Liver (tissue), 9 donors: ENCODE data around the gene TTC39A. TPM values are rescaled to one million over a fixed set of nuclear protein-coding genes. Genes with fewer than 3 reads are reported as not detected.

Experiments
- DNase-seq: peaks from one replicate; pipeline ENCODE4 v3.0.0-alpha.2; 2017; ENCODE audit warnings: low spot score
- H3K27ac ChIP-seq, 2 donors: one replicate each; pipeline ENCODE4 v1.7.0; 2013; ENCODE audit warnings: inconsistent platforms in 2 of 2, low read length in 2 of 2, control low read depth in 1 of 2, low read depth in 1 of 2, mild to moderate bottlenecking in 1 of 2
- H3K27me3 ChIP-seq, 4 donors: one replicate each; pipeline versions ENCODE4 v1.6.1 to v1.7.0; 2013; ENCODE audit warnings: low read length in 3 of 4, inconsistent platforms in 1 of 4, mild to moderate bottlenecking in 1 of 4, moderate library complexity in 1 of 4; ENCODE audit not compliant: control insufficient read depth in 4 of 4, insufficient read depth in 4 of 4
- H3K36me3 ChIP-seq, 4 donors: one replicate each; pipeline versions ENCODE4 v1.6.1 to v1.7.0; 2013; ENCODE audit warnings: low read length in 3 of 4, mild to moderate bottlenecking in 3 of 4, low read depth in 1 of 4, moderate library complexity in 1 of 4; ENCODE audit not compliant: control insufficient read depth in 4 of 4, insufficient read depth in 3 of 4
- H3K4me1 ChIP-seq, 4 donors: one replicate each; pipeline versions ENCODE4 v1.6.1 to v1.7.0; 2013; ENCODE audit warnings: low read length in 3 of 4, mild to moderate bottlenecking in 3 of 4, moderate library complexity in 1 of 4; ENCODE audit not compliant: control insufficient read depth in 4 of 4, insufficient read depth in 4 of 4
- H3K4me3 ChIP-seq, 3 donors: one replicate each; pipeline versions ENCODE4 v1.6.1 to v1.7.0; 2013; ENCODE audit warnings: low read length in 3 of 3, control low read depth in 1 of 3, low read depth in 1 of 3, mild to moderate bottlenecking in 1 of 3
- H3K9ac ChIP-seq, 2 donors: one replicate each; pipeline ENCODE4 v1.7.0; 2013; ENCODE audit warnings: low read length in 2 of 2, mild to moderate bottlenecking in 2 of 2, moderate library complexity in 2 of 2, control low read depth in 1 of 2, low read depth in 1 of 2
- H3K9me3 ChIP-seq, 4 donors: one replicate each; pipeline versions ENCODE4 v1.6.1 to v1.7.0; 2013; ENCODE audit warnings: low read length in 3 of 4; ENCODE audit not compliant: control insufficient read depth in 4 of 4
- EGR1 ChIP-seq, 2 donors: IDR thresholded peaks; 2 replicates each; pipeline ENCODE4 v1.6.1; 2016 to 2018; ENCODE audit warnings: antibody characterized with exemption in 2 of 2, low read depth in 2 of 2
- FOXA1 ChIP-seq: IDR thresholded peaks from 2 replicates; pipeline ENCODE4 v1.6.1; 2016; ENCODE audit warnings: antibody characterized with exemption
- FOXA2 ChIP-seq: IDR thresholded peaks from 2 replicates; pipeline ENCODE4 v1.6.1; 2016; ENCODE audit warnings: antibody characterized with exemption
- GABPA ChIP-seq, 2 donors: IDR thresholded peaks in 1 of 2; conservative IDR thresholded peaks in 1 of 2; 2 replicates each; pipeline ENCODE4 v1.6.1; 2016; ENCODE audit warnings: antibody characterized with exemption in 2 of 2, mild to moderate bottlenecking in 1 of 2, moderate library complexity in 1 of 2
- HNF4A ChIP-seq, 2 donors: conservative IDR thresholded peaks; 2 replicates each; pipeline ENCODE4 v1.6.1; 2016; ENCODE audit warnings: antibody characterized with exemption in 2 of 2, mild to moderate bottlenecking in 2 of 2
- HNF4G ChIP-seq: IDR thresholded peaks from 2 replicates; pipeline ENCODE4 v1.6.1; 2016; ENCODE audit warnings: antibody characterized with exemption
- JUND ChIP-seq, 2 donors: IDR thresholded peaks; 2 replicates each; pipeline ENCODE4 v1.6.1; 2016; ENCODE audit warnings: antibody characterized with exemption in 2 of 2
- NR2F2 ChIP-seq: IDR thresholded peaks from 2 replicates; pipeline ENCODE4 v1.6.1; 2016; ENCODE audit warnings: antibody characterized with exemption
- RAD21 ChIP-seq, 2 donors: IDR thresholded peaks; 2 replicates each; pipeline ENCODE4 v1.6.1; 2016; ENCODE audit warnings: antibody characterized with exemption in 2 of 2, mild to moderate bottlenecking in 2 of 2
- RXRA ChIP-seq, 2 donors: IDR thresholded peaks; 2 replicates each; pipeline ENCODE4 v1.6.1; 2017 to 2018; ENCODE audit warnings: antibody characterized with exemption in 2 of 2, mild to moderate bottlenecking in 1 of 2
- SP1 ChIP-seq: IDR thresholded peaks from 2 replicates; pipeline ENCODE4 v1.6.1; 2018; ENCODE audit warnings: antibody characterized with exemption, mild to moderate bottlenecking
- TAF1 ChIP-seq: conservative IDR thresholded peaks from 2 replicates; pipeline ENCODE4 v1.6.1; 2016; ENCODE audit warnings: antibody characterized with exemption, mild to moderate bottlenecking
- YY1 ChIP-seq: IDR thresholded peaks from 2 replicates; pipeline ENCODE4 v1.6.1; 2016; ENCODE audit warnings: antibody characterized with exemption, mild to moderate bottlenecking
- WGBS: extraction: QIAGEN DNeasy Blood & Tissue Kit; methylation state at CpG from one replicate; pipeline ENCODE4 v1.1.7; 2013; 5-methylcytosine and 5-hydroxymethylcytosine counted together
- polyA plus RNA-seq, 2 donors: library from polyadenylated mRNA; stranded (reverse) in 1 of 2; unstranded in 1 of 2; fragments of 200-250 nt in 1 of 2; fragments of >200 nt in 1 of 2; fragmentation: Nextera tagmentation in 1 of 2; extraction: Ambion mirVana in 1 of 2; gene quantifications; one replicate each; pipeline versions ENCODE4 v1.2.1 to v1.2.3, GENCODE V29; 2013 to 2015
- total RNA-seq, 2 donors: library from RNA; depleted of rRNA; stranded (reverse); fragments of >200 nt; gene quantifications; one replicate each; pipeline ENCODE4 v1.2.3, GENCODE V29; 2014
- TF ChIP-seq, protein P1 (sequence below): IDR thresholded peaks from 2 replicates; pipeline ENCODE4 v1.6.1; 2016; ENCODE audit warnings: antibody characterized with exemption
- TF ChIP-seq, protein P2 (sequence below): IDR thresholded peaks from 2 replicates; pipeline ENCODE4 v1.6.1; 2016; ENCODE audit warnings: antibody characterized with exemption, mild to moderate bottlenecking
- TF ChIP-seq, protein P3 (sequence below): fragments of 150-350 bp; IDR thresholded peaks from 2 replicates; pipeline ENCODE4 v1.5.1; 2017; ENCODE audit warnings: improper control_type of control experiment, low read depth, low read length; ENCODE audit not compliant: missing input control
- TF ChIP-seq, protein P4 (sequence below): IDR thresholded peaks from 2 replicates; pipeline ENCODE4 v1.6.1; 2016; ENCODE audit warnings: antibody characterized with exemption
- TF ChIP-seq, protein P5 (sequence below): IDR thresholded peaks from 2 replicates; pipeline ENCODE4 v1.6.1; 2016; ENCODE audit warnings: antibody characterized with exemption
- donor health status: healthy.
- donor health status: healthy.
- donor health status: healthy.
- donor health status: healthy.
- donor health status: healthy.

The TTC39A gene
- total and polyA plus RNA-seq, 4 donors: 0.32 to 1.9 (median 1.4) TPM

DNA sequence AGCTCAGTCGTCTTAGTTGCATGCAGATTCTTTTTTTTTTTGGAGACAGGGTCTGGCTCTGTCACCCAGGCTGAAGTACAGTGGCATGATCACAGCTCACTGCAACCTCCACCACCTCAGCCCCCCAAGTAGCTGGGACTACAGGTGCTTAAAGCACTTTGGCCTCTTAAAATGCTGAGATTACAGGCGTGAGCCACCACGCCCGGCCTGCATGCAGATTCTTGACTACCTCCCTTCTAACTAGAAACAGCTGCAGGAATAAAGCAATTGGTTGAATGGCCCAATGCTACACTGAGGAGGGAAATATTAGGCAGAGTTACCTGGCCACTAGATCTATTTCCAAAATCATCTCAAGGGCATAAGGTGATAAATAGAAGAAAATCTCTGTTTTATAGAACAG, 29.5 kb upstream of the TTC39A start:
- Histone ChIP-seq H3K9me3 (no peaks in the 10 kb centered on the region), H3K4me1 (no peaks in the 10 kb centered on the region), H3K4me3 (no peak overlapping the region), H3K36me3 (peaks cover 0 to 36% (median 24%) of the 10 kb centered on the region in 4 donors), H3K27ac (no peak overlapping the region), H3K9ac (no peak overlapping the region), H3K27me3 (no peaks in the 10 kb centered on the region)
- TF ChIP-seq, protein P1, sequence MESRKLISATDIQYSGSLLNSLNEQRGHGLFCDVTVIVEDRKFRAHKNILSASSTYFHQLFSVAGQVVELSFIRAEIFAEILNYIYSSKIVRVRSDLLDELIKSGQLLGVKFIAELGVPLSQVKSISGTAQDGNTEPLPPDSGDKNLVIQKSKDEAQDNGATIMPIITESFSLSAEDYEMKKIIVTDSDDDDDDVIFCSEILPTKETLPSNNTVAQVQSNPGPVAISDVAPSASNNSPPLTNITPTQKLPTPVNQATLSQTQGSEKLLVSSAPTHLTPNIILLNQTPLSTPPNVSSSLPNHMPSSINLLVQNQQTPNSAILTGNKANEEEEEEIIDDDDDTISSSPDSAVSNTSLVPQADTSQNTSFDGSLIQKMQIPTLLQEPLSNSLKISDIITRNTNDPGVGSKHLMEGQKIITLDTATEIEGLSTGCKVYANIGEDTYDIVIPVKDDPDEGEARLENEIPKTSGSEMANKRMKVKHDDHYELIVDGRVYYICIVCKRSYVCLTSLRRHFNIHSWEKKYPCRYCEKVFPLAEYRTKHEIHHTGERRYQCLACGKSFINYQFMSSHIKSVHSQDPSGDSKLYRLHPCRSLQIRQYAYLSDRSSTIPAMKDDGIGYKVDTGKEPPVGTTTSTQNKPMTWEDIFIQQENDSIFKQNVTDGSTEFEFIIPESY: no peak
- TF ChIP-seq, protein P2, sequence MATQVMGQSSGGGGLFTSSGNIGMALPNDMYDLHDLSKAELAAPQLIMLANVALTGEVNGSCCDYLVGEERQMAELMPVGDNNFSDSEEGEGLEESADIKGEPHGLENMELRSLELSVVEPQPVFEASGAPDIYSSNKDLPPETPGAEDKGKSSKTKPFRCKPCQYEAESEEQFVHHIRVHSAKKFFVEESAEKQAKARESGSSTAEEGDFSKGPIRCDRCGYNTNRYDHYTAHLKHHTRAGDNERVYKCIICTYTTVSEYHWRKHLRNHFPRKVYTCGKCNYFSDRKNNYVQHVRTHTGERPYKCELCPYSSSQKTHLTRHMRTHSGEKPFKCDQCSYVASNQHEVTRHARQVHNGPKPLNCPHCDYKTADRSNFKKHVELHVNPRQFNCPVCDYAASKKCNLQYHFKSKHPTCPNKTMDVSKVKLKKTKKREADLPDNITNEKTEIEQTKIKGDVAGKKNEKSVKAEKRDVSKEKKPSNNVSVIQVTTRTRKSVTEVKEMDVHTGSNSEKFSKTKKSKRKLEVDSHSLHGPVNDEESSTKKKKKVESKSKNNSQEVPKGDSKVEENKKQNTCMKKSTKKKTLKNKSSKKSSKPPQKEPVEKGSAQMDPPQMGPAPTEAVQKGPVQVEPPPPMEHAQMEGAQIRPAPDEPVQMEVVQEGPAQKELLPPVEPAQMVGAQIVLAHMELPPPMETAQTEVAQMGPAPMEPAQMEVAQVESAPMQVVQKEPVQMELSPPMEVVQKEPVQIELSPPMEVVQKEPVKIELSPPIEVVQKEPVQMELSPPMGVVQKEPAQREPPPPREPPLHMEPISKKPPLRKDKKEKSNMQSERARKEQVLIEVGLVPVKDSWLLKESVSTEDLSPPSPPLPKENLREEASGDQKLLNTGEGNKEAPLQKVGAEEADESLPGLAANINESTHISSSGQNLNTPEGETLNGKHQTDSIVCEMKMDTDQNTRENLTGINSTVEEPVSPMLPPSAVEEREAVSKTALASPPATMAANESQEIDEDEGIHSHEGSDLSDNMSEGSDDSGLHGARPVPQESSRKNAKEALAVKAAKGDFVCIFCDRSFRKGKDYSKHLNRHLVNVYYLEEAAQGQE: no peak
- TF ChIP-seq, protein P3, sequence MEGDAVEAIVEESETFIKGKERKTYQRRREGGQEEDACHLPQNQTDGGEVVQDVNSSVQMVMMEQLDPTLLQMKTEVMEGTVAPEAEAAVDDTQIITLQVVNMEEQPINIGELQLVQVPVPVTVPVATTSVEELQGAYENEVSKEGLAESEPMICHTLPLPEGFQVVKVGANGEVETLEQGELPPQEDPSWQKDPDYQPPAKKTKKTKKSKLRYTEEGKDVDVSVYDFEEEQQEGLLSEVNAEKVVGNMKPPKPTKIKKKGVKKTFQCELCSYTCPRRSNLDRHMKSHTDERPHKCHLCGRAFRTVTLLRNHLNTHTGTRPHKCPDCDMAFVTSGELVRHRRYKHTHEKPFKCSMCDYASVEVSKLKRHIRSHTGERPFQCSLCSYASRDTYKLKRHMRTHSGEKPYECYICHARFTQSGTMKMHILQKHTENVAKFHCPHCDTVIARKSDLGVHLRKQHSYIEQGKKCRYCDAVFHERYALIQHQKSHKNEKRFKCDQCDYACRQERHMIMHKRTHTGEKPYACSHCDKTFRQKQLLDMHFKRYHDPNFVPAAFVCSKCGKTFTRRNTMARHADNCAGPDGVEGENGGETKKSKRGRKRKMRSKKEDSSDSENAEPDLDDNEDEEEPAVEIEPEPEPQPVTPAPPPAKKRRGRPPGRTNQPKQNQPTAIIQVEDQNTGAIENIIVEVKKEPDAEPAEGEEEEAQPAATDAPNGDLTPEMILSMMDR: no peak
- TF ChIP-seq HNF4G (no peak), JUND (IDR thresholded peaks at IDR 0.05) (no peak), NR2F2 (no peak), FOXA2 (no peak), RAD21 (IDR thresholded peaks at IDR 0.05) (no peak), TAF1 (no peak), GABPA (IDR thresholded peaks at IDR 0.05 in 1 of 2, conservative IDR thresholded peaks at IDR 0.05 in 1 of 2) (no peak), YY1 (no peak), RXRA (IDR thresholded peaks at IDR 0.05) (no peak)
- TF ChIP-seq, protein P4, sequence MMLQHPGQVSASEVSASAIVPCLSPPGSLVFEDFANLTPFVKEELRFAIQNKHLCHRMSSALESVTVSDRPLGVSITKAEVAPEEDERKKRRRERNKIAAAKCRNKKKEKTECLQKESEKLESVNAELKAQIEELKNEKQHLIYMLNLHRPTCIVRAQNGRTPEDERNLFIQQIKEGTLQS: no peak
- TF ChIP-seq, protein P5, sequence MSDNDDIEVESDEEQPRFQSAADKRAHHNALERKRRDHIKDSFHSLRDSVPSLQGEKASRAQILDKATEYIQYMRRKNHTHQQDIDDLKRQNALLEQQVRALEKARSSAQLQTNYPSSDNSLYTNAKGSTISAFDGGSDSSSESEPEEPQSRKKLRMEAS: no peak
- no peak for DNase-seq
- WGBS: 92% methylated on average over 4 of the region's 4 CpGs

DNA sequence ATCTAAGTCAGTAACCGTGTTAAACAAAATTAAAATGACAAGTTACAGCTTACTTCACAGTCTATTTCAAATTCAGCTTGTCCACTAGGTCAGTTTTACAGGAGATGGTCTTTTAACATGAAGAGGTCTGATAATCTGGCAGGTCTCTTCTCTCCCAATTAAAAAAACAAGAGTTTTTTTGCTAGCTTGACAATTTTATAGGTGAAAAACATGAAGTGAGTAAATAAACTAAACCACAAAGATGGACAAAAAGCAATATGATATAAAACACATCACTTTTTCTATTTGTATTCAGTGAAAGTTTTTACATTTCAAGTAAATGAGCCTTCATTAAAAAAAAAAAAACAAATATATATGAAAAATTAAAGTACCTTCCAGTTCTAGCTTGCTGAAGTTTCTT, 25.0 kb upstream of the TTC39A start:
- Histone ChIP-seq H3K9ac (no peak overlapping the region), H3K4me3 (no peak overlapping the region), H3K36me3 (peaks cover 0 to 17% (median 12%) of the 10 kb centered on the region in 4 donors), H3K27me3 (no peaks in the 10 kb centered on the region), H3K4me1 (no peaks in the 10 kb centered on the region), H3K9me3 (no peaks in the 10 kb centered on the region), H3K27ac (no peak overlapping the region)
- DNase-seq: no peak
- TF ChIP-seq RAD21 (IDR thresholded peaks at IDR 0.05): no peak
- TF ChIP-seq, protein P3: no peak
- no peak for TF ChIP-seq NR2F2
- TF ChIP-seq, protein P4: no peak
- no peak for TF ChIP-seq JUND (IDR thresholded peaks at IDR 0.05)
- no peak for TF ChIP-seq TAF1
- no peak for TF ChIP-seq RXRA (IDR thresholded peaks at IDR 0.05)
- TF ChIP-seq, protein P5: no peak
- no peak for TF ChIP-seq FOXA1
- TF ChIP-seq FOXA2: no peak
- TF ChIP-seq YY1: no peak
- no peak for TF ChIP-seq EGR1 (IDR thresholded peaks at IDR 0.05; ENCODE audit: low read depth in 2 of 2)
- TF ChIP-seq, protein P1: no peak
- TF ChIP-seq SP1: no peak
- no peak for TF ChIP-seq GABPA (IDR thresholded peaks at IDR 0.05 in 1 of 2, conservative IDR thresholded peaks at IDR 0.05 in 1 of 2)
- no peak for TF ChIP-seq HNF4A (conservative IDR thresholded peaks at IDR 0.05)
- no peak for TF ChIP-seq HNF4G
- WGBS: 95% methylated on average over 1 of the region's 1 CpG
